ENCODE results near the gene ATXN7L1. TPM values are rescaled to one million over a fixed set of nuclear protein-coding genes. Genes with fewer than 3 reads are reported as not detected.

ATXN7L1 gene
- total and polyA plus RNA-seq, 2 of the 4 experiments (the other 2 are of a cell fraction) = 3.5 to 4.3 TPM

- H2AK9ac ChIP-seq (replicated peaks; ENCODE audit: low read depth, low read length, poor library complexity) = no peak overlapping the region
- no peak overlapping the region for H3K27ac ChIP-seq (ENCODE audit: insufficient read depth, low read length)
- WGBS, 2 experiments (ENCODE audit: extremely low coverage in 2 of 2, insufficient read length in 1 of 2) = no CpG with 5 or more reads among the region's 1 CpG
- no peak overlapping the region for H3K4me3 ChIP-seq (ENCODE audit: insufficient read depth, low read depth, low read length)
- ATAC-seq (ENCODE audit: low read depth) = no peak
- H4K5ac ChIP-seq (ENCODE audit: low read depth, low read length) = no peak overlapping the region
- H4K91ac ChIP-seq (ENCODE audit: insufficient read depth, low read depth, low read length) = no peak overlapping the region
- peaks cover 2% of the 10 kb centered on the region; the same call in 1 of the 2 replicates for H3K36me3 ChIP-seq (ENCODE audit: control insufficient read depth, insufficient read depth, low read length)
- no TSS peak for BruUV-seq (replicated peaks)
- H3K9me3 ChIP-seq (ENCODE audit: control insufficient read depth, insufficient read depth, low read length) = no peaks in the 10 kb centered on the region
- no peak overlapping the region for H3K9ac ChIP-seq (ENCODE audit: low read depth, low read length)
- no peak overlapping the region for H2BK120ac ChIP-seq (ENCODE audit: low read depth, low read length)
- no peak overlapping the region for H2BK20ac ChIP-seq (ENCODE audit: low read depth, low read length)
- intact Hi-C loops (cut with micrococcal nuclease) = loop anchor here (10.0 kb wide), 1 partner anchor 89 kb away; no protein-coding TSS in a partner anchor
- no peak overlapping the region for H2AFZ ChIP-seq (replicated peaks; ENCODE audit: low read length, poor library complexity)
- H2BK5ac ChIP-seq (ENCODE audit: low read depth, low read length, poor library complexity, severe bottlenecking) = no peak overlapping the region
- no peak overlapping the region for H3K4ac ChIP-seq (ENCODE audit: low read depth, low read length)
- H3K27me3 ChIP-seq (ENCODE audit: control insufficient read depth, insufficient read depth, low read length) = no peaks in the 10 kb centered on the region
- H3K4me1 ChIP-seq (ENCODE audit: control insufficient read depth, insufficient read depth, low read length) = no peaks in the 10 kb centered on the region; the same call in 1 of the 2 replicates
- H3K18ac ChIP-seq (ENCODE audit: low read depth, low read length) = no peak overlapping the region
- no peak for TF ChIP-seq NFE2L2 (IDR thresholded peaks at IDR 0.05; ENCODE audit: low read depth, low read length)
- no peak for TF ChIP-seq MXI1 (IDR thresholded peaks at IDR 0.05; ENCODE audit: borderline replicate concordance, low read depth, low read length)
- no peak for TF ChIP-seq FOS (IDR thresholded peaks at IDR 0.05; ENCODE audit: low read depth, low read length)
- TF ChIP-seq MAZ (IDR thresholded peaks at IDR 0.05; ENCODE audit: borderline replicate concordance, low read depth, low read length) = no peak
- TF ChIP-seq MAFK (IDR thresholded peaks at IDR 0.05; ENCODE audit: low read depth, low read length) = no peak
- no peak for TF ChIP-seq BHLHE40 (IDR thresholded peaks at IDR 0.05; ENCODE audit: low read depth, low read length)
- no peak for TF ChIP-seq CHD1 (IDR thresholded peaks at IDR 0.05; ENCODE audit: low read depth, low read length)
- TF ChIP-seq, protein P1, sequence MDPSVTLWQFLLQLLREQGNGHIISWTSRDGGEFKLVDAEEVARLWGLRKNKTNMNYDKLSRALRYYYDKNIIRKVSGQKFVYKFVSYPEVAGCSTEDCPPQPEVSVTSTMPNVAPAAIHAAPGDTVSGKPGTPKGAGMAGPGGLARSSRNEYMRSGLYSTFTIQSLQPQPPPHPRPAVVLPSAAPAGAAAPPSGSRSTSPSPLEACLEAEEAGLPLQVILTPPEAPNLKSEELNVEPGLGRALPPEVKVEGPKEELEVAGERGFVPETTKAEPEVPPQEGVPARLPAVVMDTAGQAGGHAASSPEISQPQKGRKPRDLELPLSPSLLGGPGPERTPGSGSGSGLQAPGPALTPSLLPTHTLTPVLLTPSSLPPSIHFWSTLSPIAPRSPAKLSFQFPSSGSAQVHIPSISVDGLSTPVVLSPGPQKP (IDR thresholded peaks at IDR 0.05; ENCODE audit: borderline replicate concordance, low read depth, low read length) = no peak
- no peak for TF ChIP-seq RCOR1 (IDR thresholded peaks at IDR 0.05; ENCODE audit: insufficient replicate concordance, low read length)
- no peak for TF ChIP-seq RAD21 (IDR thresholded peaks at IDR 0.05; ENCODE audit: low read length)
- TF ChIP-seq SMC3 (IDR thresholded peaks at IDR 0.05; ENCODE audit: low read depth, low read length) = no peak
- no peak for TF ChIP-seq RFX5 (IDR thresholded peaks at IDR 0.05; ENCODE audit: low read depth, low read length)
- no peak for DNase-seq
- H3K79me1 ChIP-seq (ENCODE audit: low read depth in 1 of 2, low read length in 2 of 2) = no peaks in the 10 kb centered on the region
- ChIA-PET POLR2A (ENCODE audit: unreplicated experiment) (no interaction called here), CTCF (no interaction called here)
- dilution Hi-C loops (cut with HindIII; ENCODE audit: low sequenced_read_pairs, unreplicated experiment) = no loop called here
- H3K56ac ChIP-seq (ENCODE audit: extremely low read depth, insufficient read depth, low read length) = no peak overlapping the region
- no peak overlapping the region for H3K4me2 ChIP-seq (ENCODE audit: low read depth, low read length)
- no peak overlapping the region for H2AK5ac ChIP-seq (ENCODE audit: low read depth, low read length)
- H3K14ac ChIP-seq (replicated peaks; ENCODE audit: low read depth, low read length) = no peak overlapping the region
- no peaks in the 10 kb centered on the region for H4K20me1 ChIP-seq (ENCODE audit: insufficient read depth, low read length)
- H3K9me1 ChIP-seq (ENCODE audit: insufficient read depth, low read length) = peaks cover 14% of the 10 kb centered on the region
- H4K8ac ChIP-seq (ENCODE audit: low read depth in 2 of 2, low read length in 2 of 2) = no peak overlapping the region
- no peak overlapping the region for H2BK15ac ChIP-seq (ENCODE audit: low read depth, low read length)
- H3K23ac ChIP-seq (ENCODE audit: low read depth, low read length) = no peak overlapping the region
- in situ Hi-C loops (cut with MboI; ENCODE audit: low sequenced_read_pairs) = no loop called here
Measured at GRCh38 chr7:105744258-105744657, 132.1 kb downstream of the ATXN7L1 start.

Data from IMR-90 (cell line).